ENCODE measurements around the gene COP1.

COP1 gene

DNA sequence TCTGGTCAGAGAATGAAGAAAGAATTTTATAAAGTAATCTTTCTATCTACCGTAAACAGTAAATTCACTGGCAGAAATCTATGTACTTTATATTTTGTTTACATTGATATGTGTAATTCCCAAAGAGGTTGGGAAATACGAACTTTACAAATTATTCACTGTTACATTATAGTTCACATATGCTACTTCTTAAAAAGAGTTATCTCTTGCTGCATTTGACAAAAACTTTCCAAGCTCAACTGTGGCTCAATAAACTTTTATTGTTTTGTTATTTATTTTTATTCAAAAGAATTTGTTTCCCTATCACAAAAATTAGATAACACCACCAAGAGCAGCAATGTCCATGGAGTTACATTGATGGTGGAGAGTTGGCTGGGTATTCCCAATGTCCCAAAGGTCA lies 262.5 kb downstream of the COP1 start:
- DNase-seq: no peak

DNA sequence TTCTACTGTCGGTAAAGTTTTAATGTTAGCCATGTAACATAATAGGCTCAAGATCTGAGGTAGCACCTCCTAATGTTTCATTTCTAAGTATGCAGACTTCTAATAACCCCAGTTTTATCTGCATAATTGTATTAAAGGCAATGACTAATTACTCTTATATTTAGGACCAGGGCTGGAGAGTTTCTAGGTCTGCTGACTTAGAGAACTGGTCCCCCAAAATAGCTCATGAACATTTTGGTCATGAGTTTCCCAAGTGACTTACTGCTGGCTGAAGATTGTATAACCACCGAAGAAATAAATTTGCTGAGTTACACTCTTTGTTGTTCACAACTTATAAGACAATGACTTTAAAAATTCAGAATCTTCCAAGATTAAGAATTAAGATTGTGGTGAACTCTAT lies 265.9 kb downstream of the COP1 start:
- no peak for DNase-seq

DNA sequence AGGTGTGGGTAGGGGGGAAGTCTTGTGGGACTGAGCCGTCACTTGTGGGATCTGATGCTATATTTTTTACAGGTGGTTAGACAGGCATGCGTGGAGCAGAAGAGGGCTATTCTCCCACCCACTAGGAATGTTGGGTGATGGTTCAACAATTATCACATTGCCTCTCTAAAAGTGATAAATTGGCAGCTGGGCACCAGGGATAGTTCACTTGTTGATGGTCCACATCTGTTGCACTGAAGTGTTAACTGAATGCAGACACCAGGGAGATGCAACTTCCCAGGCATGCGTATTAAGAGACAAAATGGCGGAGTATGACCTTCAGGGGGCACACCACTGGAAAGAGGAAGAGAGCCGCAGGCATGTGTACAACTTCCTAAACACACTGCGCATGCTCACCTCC lies 270.4 kb downstream of the COP1 start:
- DNase-seq: no peak

DNA sequence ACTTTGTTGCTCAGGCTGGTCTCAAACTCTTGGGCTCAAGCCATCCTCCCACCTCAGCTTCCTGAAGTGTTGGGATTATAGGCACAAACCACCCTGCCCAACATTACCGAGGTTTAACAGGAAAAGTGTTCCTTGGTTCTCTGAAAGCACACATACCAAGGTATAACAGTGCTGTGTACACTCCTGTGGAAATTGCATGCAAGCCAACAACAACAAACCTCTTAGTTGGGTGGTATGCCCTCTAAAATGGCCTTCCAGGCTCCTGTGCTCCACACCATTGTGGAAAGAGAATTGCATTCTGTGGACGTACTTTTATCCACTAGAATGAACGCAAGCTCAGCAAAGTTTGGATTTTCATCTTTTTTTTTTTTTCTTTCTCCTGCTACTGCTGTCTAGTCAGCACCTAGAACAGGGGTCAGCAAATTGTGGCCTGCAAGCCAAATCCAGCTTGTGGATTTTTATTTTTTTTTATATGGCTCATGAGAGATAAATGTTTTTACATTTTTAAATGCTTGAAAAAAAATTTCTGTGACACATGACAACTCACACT lies 271.4 kb downstream of the COP1 start:
- no peak for DNase-seq

DNA sequence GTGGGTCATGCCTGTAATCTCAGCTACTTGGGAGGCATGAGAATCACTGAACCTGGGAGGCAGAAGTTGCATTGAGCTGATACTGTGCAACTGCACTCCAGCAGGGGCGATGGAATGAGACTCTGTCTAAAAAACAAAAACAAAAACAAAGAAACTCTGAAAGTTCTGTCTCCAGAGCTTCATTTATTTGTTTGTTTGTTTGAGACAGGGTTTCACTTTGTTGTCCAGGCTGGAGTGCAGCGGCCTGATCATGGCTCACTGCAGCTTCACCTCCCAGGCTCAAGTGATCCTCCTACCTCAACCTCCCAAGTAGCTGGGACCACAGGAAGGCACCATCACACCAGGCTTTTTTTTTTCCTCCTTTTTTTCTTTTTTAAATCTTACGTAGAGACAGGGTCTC lies 271.9 kb downstream of the COP1 start:
- no peak for DNase-seq

DNA sequence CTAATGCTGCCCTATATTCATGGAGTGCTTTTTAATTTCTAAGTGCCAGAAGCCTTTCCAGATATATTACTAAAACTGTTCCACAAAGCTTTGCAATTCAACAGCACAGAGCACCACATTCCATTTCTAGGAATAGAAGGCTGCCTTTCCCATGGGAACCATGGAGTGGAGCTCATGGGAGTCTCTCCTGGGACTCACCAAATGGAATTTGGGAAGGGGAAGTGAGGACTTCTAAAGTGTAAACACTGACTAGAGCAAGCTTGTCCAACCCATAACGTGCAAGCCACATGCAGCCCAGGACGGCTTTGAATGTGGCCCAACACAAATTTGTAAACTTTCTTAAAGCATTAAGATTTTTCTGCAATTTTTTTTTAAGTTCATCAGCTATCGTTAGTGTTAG lies 273.3 kb downstream of the COP1 start:
- peak; percentile 34 for DNase-seq

DNA sequence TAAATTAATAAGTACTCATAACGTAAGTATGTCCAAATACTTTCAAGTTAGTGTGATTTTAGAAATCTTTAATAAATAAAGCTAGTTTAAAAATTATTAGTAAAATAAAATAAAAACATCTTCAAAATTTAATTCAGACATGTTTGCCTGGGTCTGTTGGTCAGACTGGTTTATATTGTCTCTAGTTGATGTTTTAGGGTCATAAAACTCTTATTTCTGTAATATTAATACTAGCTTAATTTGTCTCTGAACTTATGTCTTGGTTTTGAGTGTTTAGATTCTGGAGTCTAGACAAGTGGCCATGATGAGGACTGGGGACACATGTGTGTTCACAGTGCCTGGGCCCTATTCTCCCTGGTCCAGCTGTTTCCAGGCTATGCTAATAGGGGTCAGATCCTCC lies 279.1 kb downstream of the COP1 start:
- DNase-seq: no peak

DNA sequence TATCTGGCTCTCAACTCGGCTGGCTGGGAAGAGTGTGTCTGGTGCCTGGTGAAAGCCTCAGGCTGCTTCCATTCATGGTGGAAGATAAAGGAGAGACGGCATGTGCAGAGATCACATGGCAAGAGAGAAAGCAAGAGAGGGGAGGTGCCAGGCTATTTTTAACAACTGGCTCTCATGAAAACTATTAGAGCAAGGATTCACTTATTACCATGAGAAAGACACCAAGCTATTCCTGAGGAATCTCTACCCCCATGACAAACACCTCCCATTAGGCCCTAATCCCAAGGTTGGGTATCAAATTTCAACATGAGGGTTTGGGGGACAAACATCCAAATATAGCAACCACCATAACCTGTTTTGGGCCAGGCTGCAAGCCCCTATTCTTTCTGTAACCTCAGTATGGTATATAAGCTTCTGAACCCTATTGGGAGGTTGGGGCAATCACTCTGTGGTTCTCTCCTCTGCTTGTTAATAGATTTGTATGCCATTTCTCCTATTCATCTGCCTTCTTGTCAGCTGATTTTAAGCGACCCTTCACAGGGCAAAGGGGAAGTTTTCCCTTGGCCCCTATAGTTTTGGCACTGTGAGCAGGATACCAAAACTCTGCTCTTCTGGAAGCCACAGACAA lies 284.7 kb downstream of the COP1 start:
- no peak for DNase-seq

DNA sequence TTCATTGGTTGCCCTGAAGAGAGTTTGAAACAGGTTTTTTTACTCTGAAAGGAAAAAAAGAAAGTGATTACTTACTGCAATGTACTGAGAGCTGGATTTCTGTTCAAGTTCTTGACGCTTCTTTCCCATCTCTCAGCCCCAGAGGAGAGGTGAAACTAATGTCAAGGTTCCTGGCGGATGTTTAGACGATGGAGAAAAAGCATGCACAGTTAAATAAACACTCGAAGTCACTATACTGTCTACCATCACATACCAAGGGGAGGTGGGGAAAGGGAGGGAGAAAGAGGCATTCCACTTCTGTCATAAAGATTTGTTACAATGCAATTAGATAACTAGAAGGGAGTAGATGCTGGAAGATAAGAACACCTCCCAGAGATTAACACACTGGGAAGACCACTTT lies 286.7 kb downstream of the COP1 start:
- DNase-seq: peak; percentile 10

DNA sequence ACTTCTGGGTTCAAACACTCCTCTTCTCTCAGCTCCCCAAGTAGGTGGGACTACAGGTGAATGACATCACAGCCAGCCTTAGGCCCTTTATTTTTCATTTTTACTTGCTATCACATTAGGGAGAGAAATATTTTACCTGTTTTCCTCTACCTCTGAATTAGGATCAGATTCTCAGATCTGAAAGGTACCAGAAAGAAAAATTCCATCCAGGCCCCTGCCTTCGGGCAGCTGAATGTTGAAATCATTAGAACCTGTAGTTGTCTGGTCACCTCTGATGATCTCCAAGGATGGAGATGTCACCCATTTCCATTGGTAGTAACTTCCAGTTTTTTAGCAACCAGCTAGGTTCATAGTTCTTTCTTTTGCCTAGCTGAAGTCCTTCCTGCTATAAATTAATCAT lies 288.1 kb downstream of the COP1 start:
- DNase-seq: no peak

DNA sequence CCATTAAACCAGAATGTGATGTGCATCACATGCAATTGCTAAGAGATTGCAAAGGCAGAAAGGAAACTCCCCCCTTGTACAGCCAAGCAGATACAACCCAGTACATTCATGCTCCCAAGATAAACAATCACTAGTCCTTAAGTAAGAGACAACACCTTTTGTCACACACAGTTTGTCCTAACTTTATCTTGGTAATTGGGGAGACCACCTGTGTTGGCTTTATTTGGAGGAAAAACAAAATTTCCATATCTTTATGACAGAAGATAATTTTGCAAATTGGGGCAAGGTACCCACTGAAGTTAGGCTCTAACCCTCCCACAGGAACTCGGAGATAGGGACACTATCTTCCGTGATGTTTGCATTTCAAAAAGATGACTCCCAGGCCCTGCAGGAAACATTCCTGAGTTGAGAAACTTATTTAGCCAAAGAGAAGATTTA lies 288.7 kb downstream of the COP1 start:
- DNase-seq: no peak

DNA sequence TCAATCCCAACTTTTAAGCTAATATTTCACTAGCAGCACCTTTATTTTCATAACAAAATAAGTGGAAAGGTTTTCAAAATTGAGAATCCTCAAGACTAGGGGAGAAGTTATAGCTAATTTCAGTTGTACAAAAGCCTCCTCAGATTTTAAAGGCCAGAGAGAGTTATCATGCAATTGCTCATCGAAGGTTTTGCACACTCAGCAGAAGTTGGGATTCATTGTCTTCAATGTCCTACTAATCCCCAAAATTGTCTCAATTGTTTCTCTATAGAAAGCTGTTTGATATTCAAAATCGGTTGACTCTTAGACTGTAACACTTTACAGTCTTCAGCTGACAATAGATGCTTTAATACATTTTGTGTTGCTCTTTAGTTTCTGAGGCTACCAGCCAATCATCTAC lies 293.0 kb downstream of the COP1 start:
- DNase-seq: no peak

DNA sequence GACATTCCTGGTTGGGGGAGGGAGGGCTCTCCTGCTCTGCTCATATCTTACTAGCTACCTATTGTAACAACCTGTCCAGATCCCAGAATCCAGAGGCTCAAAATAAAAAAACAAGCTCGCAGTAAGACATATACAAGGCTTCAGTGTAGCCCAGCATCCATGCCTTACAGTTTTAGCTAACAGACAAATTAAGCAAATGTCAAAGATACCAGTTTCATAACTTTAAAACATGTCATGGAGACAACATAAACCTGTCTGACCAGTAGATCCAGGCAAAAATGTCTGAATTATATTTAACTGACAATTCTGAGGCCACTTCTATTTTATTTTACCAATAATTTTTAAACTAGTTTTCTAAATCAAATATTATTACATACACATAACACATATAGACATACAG lies 295.9 kb downstream of the COP1 start:
- no peak for DNase-seq

DNA sequence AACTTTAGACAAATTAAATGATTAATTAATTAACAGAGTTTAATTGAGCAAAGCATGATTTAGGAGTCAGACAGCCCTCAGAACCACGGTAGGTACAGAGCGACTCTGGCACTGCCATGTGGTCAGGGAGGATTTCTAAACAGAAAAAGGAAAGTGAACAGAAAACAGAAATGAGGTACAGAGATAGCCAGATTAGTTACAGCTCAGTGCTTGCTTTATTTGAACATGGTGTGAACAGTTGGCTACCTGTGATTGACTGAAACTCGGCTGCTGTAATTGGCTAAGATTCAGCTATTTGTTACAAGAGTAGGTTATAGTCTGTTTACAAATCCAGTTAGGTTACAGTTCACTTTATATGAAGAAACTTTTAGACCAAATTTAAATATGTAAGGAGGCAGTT lies 300.7 kb downstream of the COP1 start:
- DNase-seq: no peak

DNA sequence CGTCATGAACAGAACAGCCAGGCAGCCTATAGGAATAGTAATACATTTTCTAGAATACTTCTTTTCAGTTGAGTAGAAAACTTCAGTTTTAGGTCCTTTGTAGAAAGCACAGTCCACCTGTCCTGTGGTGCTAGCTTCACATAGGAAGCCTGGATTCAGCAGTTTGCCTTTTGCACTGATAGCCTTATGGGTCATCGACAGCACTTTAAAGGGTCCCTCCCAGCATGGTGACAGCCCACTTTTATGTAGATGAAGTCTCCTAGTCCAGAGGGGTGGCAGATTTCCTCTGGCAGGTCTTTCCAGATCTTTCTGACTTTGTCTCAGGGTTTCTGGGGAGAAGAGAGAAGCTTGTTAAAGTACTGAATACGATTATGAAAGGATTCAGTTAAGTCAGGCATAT lies 302.3 kb downstream of the COP1 start:
- no peak for DNase-seq

DNA sequence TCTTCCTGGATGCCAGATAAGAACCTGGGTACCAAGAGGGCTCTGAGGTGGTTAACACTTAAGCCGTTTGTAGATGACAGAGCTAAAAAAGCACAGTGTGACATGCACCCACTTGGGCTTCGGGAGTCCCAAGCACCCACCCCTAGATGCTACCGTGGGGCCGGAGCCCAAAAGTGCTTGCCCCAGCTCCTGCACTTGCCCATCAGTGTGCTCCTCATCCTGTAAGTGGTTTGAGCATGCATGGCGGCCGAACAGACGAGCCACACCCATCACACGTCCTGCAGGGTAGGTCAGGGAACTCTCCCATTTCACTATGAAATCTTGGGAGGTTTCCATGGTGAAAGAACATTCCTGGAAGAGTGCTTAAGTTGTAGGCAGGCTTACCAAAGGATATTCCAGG lies 304.8 kb downstream of the COP1 start:
- DNase-seq: no peak

DNA sequence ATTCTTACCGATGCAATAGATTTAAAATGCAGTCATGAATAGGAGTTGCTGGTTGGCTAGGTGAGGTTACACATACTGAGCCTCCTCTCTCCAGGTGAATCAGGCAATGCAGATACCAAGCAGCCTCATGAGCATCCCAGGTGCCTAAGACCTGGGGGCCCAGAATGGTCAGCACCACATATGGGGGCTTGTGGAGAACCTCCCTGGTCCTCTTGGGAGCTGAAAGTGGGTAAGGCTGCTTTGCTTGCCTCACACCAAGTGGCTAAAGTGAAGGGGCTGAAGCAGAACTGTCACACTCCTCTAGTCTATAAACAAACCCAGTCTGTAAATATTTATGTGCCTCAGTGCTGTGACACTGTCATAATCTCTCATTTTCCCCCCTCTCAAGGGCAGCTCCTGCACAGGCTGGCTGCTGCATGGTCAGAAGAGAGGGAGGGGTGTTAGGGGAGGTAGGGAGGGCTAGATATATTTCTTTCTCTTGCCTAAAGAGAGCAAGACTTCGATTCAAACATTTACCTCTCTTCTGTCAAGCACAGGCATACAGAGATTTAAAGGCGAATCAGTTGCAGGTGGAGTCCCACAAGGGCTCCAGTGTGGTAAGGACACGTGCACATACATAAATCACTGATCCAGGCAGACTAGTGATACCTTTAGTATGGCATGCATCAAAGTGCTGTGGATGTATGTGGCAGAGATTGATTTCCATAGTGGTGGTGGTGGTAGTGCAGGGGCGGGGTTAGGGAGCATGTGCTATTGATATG lies 305.8 kb downstream of the COP1 start:
- DNase-seq: no peak

DNA sequence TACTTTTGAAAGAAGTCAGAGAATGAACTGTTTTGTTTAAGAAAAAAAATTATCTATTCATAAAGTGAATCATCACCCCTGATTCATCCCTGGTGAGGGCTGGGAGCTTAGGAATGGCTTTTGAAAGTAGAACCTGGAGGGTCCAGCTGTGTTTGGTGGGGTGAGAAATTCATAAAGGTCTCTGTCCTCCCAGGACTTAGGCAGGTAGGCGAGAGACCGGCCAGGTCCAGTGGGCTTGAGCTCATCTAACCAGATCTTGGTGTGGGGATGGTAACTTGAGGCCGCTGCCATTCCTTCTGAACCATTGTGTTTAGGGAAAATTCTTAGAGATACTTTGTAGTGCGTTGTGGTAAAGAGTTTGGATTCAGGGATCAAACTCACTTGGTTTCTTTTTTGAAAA lies 306.9 kb downstream of the COP1 start:
- DNase-seq: no peak

DNA sequence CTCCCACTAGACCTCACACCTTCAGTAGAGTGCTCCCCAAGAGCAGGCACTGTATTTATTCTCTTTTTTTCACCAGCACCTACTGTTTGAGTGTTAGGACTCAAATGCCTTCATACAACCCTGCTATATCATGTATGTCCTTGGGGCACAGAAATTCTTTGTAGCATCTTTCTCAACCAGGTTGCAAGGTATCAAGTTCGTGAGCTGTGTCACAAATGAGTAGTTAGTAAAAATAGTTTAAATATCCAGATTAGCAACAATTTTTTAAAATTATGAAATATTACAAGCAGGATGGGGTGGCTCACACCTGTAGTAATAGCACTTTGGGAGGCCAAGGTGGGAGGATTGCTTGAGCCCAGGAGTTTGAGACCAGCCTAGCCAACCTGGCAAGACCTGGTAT lies 311.1 kb downstream of the COP1 start:
- DNase-seq: no peak
